Neural progenitor cell (in vitro differentiated cells): Measurements from ENCODE around the gene KCNJ9. TPM values are rescaled to one million over a fixed set of nuclear protein-coding genes. Genes with fewer than 3 reads are reported as not detected.

Source experiments
- DNase-seq: peaks from one replicate; pipeline ENCODE4 v3.0.0-alpha.2; 2016; ENCODE audit warnings: low spot score
- H2AFZ ChIP-seq: fragments of 200-600 bp; sonication (generic); replicated peaks from 2 replicates; pipeline ENCODE4 v1.6.1; 2016; ENCODE audit warnings: antibody characterized with exemption
- H3F3A ChIP-seq: fragments of 200-600 bp; sonication (generic); 2 replicates; pipeline ENCODE4 v1.6.1; 2016; ENCODE audit warnings: antibody characterized with exemption, low read depth
- H3K27ac ChIP-seq: fragments of 200-600 bp; sonication (generic); 2 replicates; pipeline ENCODE4 v1.5.1; 2016; ENCODE audit warnings: mild to moderate bottlenecking
- H3K27me3 ChIP-seq: fragments of 200-600 bp; sonication (generic); 2 replicates; pipeline ENCODE4 v1.6.1; 2016; ENCODE audit warnings: mild to moderate bottlenecking, moderate library complexity
- H3K36me3 ChIP-seq: fragments of 200-600 bp; sonication (generic); 2 replicates; pipeline ENCODE4 v1.5.1; 2016
- H3K4me1 ChIP-seq: fragments of 200-600 bp; sonication (generic); 2 replicates; pipeline ENCODE4 v1.6.1; 2016; ENCODE audit warnings: mixed run types
- H3K4me2 ChIP-seq: fragments of 200-600 bp; sonication (generic); 2 replicates; pipeline ENCODE4 v1.6.1; 2016
- H3K4me3 ChIP-seq: fragments of 200-600 bp; sonication (generic); 2 replicates; pipeline ENCODE4 v1.5.1; 2016
- H3K79me2 ChIP-seq: fragments of 200-600 bp; sonication (generic); 2 replicates; pipeline ENCODE4 v1.6.1; 2016; ENCODE audit warnings: low read depth
- H3K9ac ChIP-seq: fragments of 200-600 bp; sonication (generic); 2 replicates; pipeline ENCODE4 v1.6.1; 2016
- H3K9me3 ChIP-seq: fragments of 200-600 bp; sonication (generic); 2 replicates; pipeline ENCODE4 v1.5.1; 2016; ENCODE audit warnings: low read depth
- H4K20me1 ChIP-seq: fragments of 200-600 bp; sonication (generic); 2 replicates; pipeline ENCODE4 v1.6.1; 2016; ENCODE audit warnings: low read depth
- H3K27ac Mint-ChIP-seq: 3 replicates; pipeline ENCODE4 v1.8.0; 2021; ENCODE audit warnings: mixed read lengths
- H3K27me3 Mint-ChIP-seq: 2 replicates; pipeline ENCODE4 v1.8.0; 2022; ENCODE audit warnings: low read depth, mild to moderate bottlenecking, inconsistent platforms, moderate library complexity, mixed read lengths; ENCODE audit not compliant: insufficient read depth
- H3K36me3 Mint-ChIP-seq: 3 replicates; pipeline ENCODE4 v1.8.0; 2021; ENCODE audit warnings: mixed read lengths
- H3K4me1 Mint-ChIP-seq: 3 replicates; pipeline ENCODE4 v1.8.0; 2021; ENCODE audit warnings: mixed read lengths
- H3K4me3 Mint-ChIP-seq: 3 replicates; pipeline ENCODE4 v1.8.0; 2021; ENCODE audit warnings: mild to moderate bottlenecking, moderate library complexity, mixed read lengths
- H3K9me3 Mint-ChIP-seq: 3 replicates; pipeline ENCODE4 v1.8.0; 2020; ENCODE audit warnings: mixed read lengths
- EZH2 ChIP-seq: fragments of 200-600 bp; sonication (generic); IDR thresholded peaks from 2 replicates; pipeline ENCODE4 v1.6.1; 2017; ENCODE audit warnings: antibody characterized with exemption, mild to moderate bottlenecking, moderate library complexity
- EZH2phosphoT487 ChIP-seq: fragments of 200-600 bp; sonication (generic); IDR thresholded peaks from 2 replicates; pipeline ENCODE4 v1.6.1; 2017; ENCODE audit warnings: antibody characterized with exemption
- total RNA-seq: library from RNA; depleted of rRNA; stranded (reverse); fragments of >200 nt; gene quantifications from 2 replicates; pipeline ENCODE4 v1.2.3, GENCODE V29; 2015; ENCODE audit warnings: low replicate concordance
- TF ChIP-seq, protein P1 (sequence below): fragments of 200-600 bp; sonication (generic); IDR thresholded peaks from 2 replicates; pipeline ENCODE4 v1.5.1; 2017; ENCODE audit warnings: antibody characterized with exemption, mild to moderate bottlenecking

The KCNJ9 gene
- total RNA-seq, 1 donor from 2014 or later, result 0.09 TPM

DNA sequence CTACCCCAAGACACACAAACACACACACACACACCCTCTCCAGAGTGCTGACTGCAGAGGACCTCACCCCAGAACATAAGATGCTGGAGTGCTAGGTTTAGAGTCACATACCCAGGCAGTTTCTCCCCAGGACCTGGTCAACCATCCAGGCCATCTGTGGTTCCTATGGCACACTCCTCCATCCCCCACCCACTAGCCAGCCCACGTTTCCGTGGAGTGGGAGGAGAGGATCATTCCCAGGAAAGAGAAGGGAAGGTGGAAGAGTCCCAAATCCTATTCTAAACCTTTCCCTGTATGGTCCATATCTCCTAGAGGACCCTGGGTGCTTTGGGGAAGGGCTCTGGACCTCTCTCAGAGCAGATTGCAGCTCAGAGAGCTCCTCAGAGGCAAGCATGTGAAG, 1.1 kb downstream of the KCNJ9 start:
- Histone ChIP-seq H3K4me3 (no peak overlapping the region), H3K36me3 (no peaks in the 10 kb centered on the region), H4K20me1 (no peaks in the 10 kb centered on the region), H3K79me2 (no peaks in the 10 kb centered on the region), H3K27me3 (peaks cover 84% of the 10 kb centered on the region), H3K4me1 (no peaks in the 10 kb centered on the region), H3K27ac (no peak overlapping the region), H2AFZ (no peak overlapping the region), H3K9me3 (no peaks in the 10 kb centered on the region), H3F3A (no peaks in the 10 kb centered on the region), H3K4me2 (no peak overlapping the region), H3K9ac (no peak overlapping the region)
- H3K9me3 Mint-ChIP-seq, result peaks cover 2% of the 10 kb centered on the region
- peaks cover 19% of the 10 kb centered on the region for H3K4me1 Mint-ChIP-seq
- TF ChIP-seq EZH2phosphoT487, result no peak
- TF ChIP-seq, protein P1, sequence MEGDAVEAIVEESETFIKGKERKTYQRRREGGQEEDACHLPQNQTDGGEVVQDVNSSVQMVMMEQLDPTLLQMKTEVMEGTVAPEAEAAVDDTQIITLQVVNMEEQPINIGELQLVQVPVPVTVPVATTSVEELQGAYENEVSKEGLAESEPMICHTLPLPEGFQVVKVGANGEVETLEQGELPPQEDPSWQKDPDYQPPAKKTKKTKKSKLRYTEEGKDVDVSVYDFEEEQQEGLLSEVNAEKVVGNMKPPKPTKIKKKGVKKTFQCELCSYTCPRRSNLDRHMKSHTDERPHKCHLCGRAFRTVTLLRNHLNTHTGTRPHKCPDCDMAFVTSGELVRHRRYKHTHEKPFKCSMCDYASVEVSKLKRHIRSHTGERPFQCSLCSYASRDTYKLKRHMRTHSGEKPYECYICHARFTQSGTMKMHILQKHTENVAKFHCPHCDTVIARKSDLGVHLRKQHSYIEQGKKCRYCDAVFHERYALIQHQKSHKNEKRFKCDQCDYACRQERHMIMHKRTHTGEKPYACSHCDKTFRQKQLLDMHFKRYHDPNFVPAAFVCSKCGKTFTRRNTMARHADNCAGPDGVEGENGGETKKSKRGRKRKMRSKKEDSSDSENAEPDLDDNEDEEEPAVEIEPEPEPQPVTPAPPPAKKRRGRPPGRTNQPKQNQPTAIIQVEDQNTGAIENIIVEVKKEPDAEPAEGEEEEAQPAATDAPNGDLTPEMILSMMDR, result no peak
- TF ChIP-seq EZH2, result no peak
- H3K4me3 Mint-ChIP-seq, result peak overlapping the region; percentile 22
- DNase-seq, result no peak
- H3K36me3 Mint-ChIP-seq, result no peaks in the 10 kb centered on the region
- no peak overlapping the region for H3K27ac Mint-ChIP-seq
- peaks cover 40% of the 10 kb centered on the region for H3K27me3 Mint-ChIP-seq

GRCh38 chr1:160082926-160083325, 1.6 kb downstream of the KCNJ9 start:
- H3K27ac Mint-ChIP-seq, result no peak overlapping the region
- no peaks in the 10 kb centered on the region for H3K36me3 Mint-ChIP-seq
- Histone ChIP-seq H3K9me3 (no peaks in the 10 kb centered on the region), H3K36me3 (no peaks in the 10 kb centered on the region), H3K27ac (no peak overlapping the region), H3K4me3 (no peak overlapping the region), H3K27me3 (peaks cover 84% of the 10 kb centered on the region), H3F3A (no peaks in the 10 kb centered on the region), H3K9ac (no peak overlapping the region), H3K4me2 (no peak overlapping the region), H3K4me1 (no peaks in the 10 kb centered on the region), H2AFZ (no peak overlapping the region), H4K20me1 (no peaks in the 10 kb centered on the region), H3K79me2 (no peaks in the 10 kb centered on the region)
- H3K4me1 Mint-ChIP-seq, result peaks cover 19% of the 10 kb centered on the region
- H3K4me3 Mint-ChIP-seq, result peak overlapping the region; percentile 52
- DNase-seq, result no peak
- H3K9me3 Mint-ChIP-seq, result peaks cover 2% of the 10 kb centered on the region
- H3K27me3 Mint-ChIP-seq, result peaks cover 40% of the 10 kb centered on the region
- TF ChIP-seq, protein P1, result no peak
- no peak for TF ChIP-seq EZH2phosphoT487

DNA sequence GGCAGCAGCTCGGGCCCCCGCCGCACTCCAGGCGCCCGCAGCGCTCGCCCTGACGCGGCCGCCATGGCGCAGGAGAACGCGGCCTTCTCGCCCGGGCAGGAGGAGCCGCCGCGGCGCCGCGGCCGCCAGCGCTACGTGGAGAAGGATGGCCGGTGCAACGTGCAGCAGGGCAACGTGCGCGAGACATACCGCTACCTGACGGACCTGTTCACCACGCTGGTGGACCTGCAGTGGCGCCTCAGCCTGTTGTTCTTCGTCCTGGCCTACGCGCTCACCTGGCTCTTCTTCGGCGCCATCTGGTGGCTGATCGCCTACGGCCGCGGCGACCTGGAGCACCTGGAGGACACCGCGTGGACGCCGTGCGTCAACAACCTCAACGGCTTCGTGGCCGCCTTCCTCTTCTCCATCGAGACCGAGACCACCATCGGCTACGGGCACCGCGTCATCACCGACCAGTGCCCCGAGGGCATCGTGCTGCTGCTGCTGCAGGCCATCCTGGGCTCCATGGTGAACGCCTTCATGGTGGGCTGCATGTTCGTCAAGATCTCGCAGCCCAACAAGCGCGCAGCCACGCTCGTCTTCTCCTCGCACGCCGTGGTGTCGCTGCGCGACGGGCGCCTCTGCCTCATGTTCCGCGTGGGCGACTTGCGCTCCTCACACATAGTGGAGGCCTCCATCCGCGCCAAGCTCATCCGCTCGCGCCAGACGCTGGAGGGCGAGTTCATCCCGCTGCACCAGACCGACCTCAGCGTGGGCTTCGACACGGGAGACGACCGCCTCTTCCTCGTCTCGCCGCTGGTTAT, 2.8 kb downstream of the KCNJ9 start:
- H3K9ac ChIP-seq, result no peak overlapping the region
- peaks cover 80% of the 10 kb centered on the region for H3K27me3 ChIP-seq
- no peaks in the 10 kb centered on the region for H3K79me2 ChIP-seq
- H3K36me3 ChIP-seq, result no peaks in the 10 kb centered on the region
- no peak overlapping the region for H3K27ac ChIP-seq
- no peaks in the 10 kb centered on the region for H3F3A ChIP-seq
- Mint-ChIP-seq H3K9me3 (peaks cover 2% of the 10 kb centered on the region), H3K27ac (no peak overlapping the region), H3K4me1 (peaks cover 19% of the 10 kb centered on the region), H3K4me3 (peak overlapping the region; percentile 57), H3K36me3 (no peaks in the 10 kb centered on the region), H3K27me3 (peaks cover 40% of the 10 kb centered on the region)
- TF ChIP-seq, protein P1, result peak; percentile 74
- TF ChIP-seq EZH2 (peak; percentile 48), EZH2phosphoT487 (no peak)
- H3K9me3 ChIP-seq, result no peaks in the 10 kb centered on the region
- peak overlapping the region; percentile 47 for H3K4me3 ChIP-seq
- no peaks in the 10 kb centered on the region for H3K4me1 ChIP-seq
- H2AFZ ChIP-seq, result peak overlapping the region; percentile 89
- DNase-seq, result peak; percentile 78
- H4K20me1 ChIP-seq, result no peaks in the 10 kb centered on the region
- H3K4me2 ChIP-seq, result peak overlapping the region; percentile 78
